Activated CD8-positive, alpha-beta memory T cell treated with anti-CD3 and anti-CD28 coated beads for 36 hours (primary cell): Measurements from ENCODE around the gene NEB. TPM values are rescaled to one million over a fixed set of nuclear protein-coding genes. Genes with fewer than 3 reads are reported as not detected.
"Not testable (repeated sequence)": the region's sequence is repeated elsewhere in the genome, so short reads cannot be mapped to it uniquely, and the experiment has no call there.

Source experiments
- CTCF ChIA-PET: fragments of 350-600 bp; sonication (Branson Sonifier 250); formaldehyde crosslinking; loops from one replicate; lab custom pipeline; 2021; ENCODE audit warnings: antibody characterized with exemption; lab: Charles Lee
- POLR2A ChIA-PET: fragments of 350-600 bp; sonication (Branson Sonifier 250); formaldehyde crosslinking; loops from one replicate; lab custom pipeline; 2021; ENCODE audit warnings: antibody characterized with exemption; lab: Charles Lee
- total RNA-seq, 2 experiments: library from RNA; stranded (reverse); gene quantifications; one replicate each; pipeline ENCODE4 v1.2.3, GENCODE V29; 2021

Gene NEB
- total RNA-seq, 2 experiments from 2014 or later: 0.02 to 0.10 TPM

GRCh38 chr2:151762694-151763093, 28.4 kb upstream of the NEB start:
- ChIA-PET CTCF (no interaction called here), POLR2A (no interaction called here)

GRCh38 chr2:151761687-151762086, 27.4 kb upstream of the NEB start:
- CTCF ChIA-PET: no interaction called here
- POLR2A ChIA-PET: no interaction called here

GRCh38 chr2:151761193-151761592, 26.9 kb upstream of the NEB start:
- ChIA-PET POLR2A (no interaction called here), CTCF (no interaction called here)

DNA sequence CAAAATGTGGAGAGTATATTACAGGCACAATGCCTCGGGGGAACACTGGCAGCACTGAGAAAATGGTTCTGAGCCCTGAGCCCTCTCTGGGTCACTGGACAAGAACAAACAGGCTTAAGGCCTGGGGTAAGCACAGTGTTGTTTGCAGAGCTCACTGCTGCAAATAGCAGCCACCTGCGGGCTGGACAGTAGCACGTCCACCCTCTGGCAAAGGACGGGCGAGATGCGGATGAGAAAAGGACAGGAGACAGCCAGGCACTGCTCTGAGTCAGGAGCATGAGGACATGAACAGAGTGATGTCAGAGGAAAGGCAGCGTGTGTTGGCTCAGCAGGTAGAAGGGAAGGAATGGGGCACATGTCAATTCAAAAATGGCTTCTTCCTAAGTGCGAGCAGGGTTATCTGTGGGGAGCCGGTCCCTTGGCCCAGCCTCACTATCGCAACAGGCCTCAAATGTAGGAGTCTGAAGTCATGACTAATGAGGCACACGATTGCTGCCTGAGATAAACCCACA, 25.9 kb upstream of the NEB start:
- ChIA-PET CTCF (no interaction called here), POLR2A (no interaction called here)

- CTCF ChIA-PET: no interaction called here
- POLR2A ChIA-PET: no interaction called here
Measured at GRCh38 chr2:151758744-151759143, 24.5 kb upstream of the NEB start.

- ChIA-PET POLR2A (no interaction called here), CTCF (no interaction called here)
Measured at GRCh38 chr2:151757861-151758260, 23.6 kb upstream of the NEB start.

DNA sequence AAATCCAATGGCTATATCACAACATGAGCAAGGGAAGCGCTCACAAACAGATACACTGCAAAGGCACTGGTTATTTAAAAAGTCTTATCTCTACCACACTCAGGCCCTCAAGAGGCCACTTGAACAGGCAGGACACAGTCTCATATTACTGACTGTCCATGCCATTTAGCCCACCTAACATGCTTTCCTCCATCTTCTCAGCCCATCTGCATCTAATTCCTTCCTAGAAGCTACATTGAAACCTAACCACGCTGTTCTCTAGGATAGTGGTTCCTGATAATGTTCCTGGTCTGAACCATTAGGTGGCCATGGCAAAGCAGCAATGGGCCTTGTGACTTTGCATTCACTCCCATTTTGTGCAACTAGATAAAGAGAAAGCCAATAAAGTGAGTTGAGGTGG, 22.5 kb upstream of the NEB start:
- CTCF ChIA-PET: no interaction called here
- POLR2A ChIA-PET: no interaction called here

DNA sequence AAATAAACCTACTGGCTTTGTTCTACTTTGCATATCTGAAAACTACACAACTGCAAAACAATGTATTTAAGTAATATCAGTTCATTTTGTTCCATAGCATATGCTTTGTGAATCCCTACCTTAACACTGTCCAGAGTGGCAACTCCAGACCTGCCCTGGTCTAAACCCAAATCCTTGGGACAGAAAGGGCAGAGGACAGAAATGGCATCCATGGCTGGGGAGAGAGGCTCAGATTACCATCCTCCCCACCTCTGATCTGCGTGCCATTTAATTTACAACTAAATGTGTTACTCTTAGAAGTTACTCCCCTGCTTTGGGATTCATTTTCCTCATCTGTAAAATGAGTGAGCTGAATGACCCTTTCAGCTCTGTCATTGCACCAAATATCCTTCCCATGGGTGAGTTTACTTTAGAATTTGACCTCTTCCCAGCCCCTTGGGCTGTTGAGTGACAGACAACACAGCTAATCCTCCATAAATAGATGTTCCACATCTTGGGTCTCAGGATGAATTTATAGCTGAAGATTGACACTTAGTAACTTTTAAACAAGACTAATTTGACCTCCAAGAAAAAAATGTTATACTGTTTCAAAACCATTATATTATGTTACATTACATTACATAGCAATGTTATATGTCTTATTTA, 20.1 kb upstream of the NEB start:
- CTCF ChIA-PET: no interaction called here
- POLR2A ChIA-PET: no interaction called here

DNA sequence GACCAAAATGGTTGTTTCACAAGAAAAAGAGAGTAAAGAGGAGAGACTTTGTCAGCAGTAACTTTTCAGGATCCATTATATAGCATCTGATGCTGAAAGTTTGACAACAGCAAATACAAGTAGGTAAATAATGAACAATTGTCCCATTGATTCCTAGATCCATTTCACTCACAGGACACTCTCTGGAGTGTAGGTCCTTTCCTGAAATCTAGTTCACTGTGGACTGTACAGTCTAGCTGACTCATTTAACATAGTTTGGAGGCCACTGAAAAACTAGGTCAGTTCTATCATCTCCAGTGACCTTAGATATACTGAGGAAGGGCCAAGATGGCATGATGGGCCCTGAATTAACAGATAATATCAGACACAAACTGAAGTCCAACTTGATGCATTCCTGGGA, 19.3 kb upstream of the NEB start:
- ChIA-PET POLR2A (no interaction called here), CTCF (no interaction called here)

GRCh38 chr2:151745261-151745660, 11.0 kb upstream of the NEB start:
- POLR2A ChIA-PET, CTCF ChIA-PET: not testable (repeated sequence)

GRCh38 chr2:151730262-151730975, 3.9 kb downstream of the NEB start:
- ChIA-PET CTCF (no interaction called here), POLR2A (no interaction called here)

DNA sequence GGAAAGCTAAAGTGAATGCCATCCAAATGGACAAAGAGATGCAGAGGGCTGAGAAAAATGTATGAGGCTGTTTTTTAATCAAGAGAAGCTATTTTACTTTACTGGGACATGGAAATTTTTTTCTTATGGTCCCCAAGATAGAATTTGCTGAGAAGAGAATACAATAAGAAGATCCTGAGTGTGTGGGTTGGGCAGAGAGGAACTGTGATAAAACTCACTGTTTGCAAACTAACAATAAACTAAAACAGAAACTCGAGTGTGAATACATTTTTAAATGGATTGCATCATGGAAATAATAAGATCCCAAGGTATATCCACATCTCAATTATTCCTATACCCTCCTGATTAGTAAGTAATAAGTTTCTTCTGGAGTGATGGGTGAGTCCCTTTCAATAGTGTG, 4.4 kb downstream of the NEB start:
- POLR2A ChIA-PET: no interaction called here
- CTCF ChIA-PET: no interaction called here

DNA sequence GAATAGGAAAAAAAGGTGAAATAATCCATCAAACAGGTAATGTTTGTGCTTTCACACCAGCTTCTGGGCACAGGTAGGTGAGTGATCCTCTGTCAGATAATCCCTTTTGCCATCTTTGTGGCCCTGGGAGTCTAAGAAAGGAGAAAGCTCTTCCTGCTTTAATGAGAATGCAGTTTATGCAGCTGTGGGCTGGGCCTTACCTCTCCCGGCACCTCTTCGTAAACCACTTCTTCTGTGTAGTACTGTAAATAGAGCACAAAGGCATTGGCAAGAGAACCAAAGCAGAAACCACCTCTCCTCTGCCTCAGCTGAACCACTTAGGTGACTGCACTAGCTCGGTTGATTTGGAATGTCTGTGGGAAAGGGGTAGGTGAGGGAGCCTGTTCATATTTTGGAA, 4.9 kb downstream of the NEB start:
- POLR2A ChIA-PET: no interaction called here
- CTCF ChIA-PET: no interaction called here

- CTCF ChIA-PET: no interaction called here
Measured at GRCh38 chr2:151728804-151729414, 5.4 kb downstream of the NEB start.

GRCh38 chr2:151727593-151728552, 6.4 kb downstream of the NEB start:
- POLR2A ChIA-PET: no interaction called here
- CTCF ChIA-PET: no interaction called here

More at GRCh38 chr2:151728804-151729414, 5.4 kb downstream of the NEB start:
- POLR2A ChIA-PET: no interaction called here

- CTCF ChIA-PET: no interaction called here
- POLR2A ChIA-PET: no interaction called here
Measured at GRCh38 chr2:151721161-151721560, 13.1 kb downstream of the NEB start.

DNA sequence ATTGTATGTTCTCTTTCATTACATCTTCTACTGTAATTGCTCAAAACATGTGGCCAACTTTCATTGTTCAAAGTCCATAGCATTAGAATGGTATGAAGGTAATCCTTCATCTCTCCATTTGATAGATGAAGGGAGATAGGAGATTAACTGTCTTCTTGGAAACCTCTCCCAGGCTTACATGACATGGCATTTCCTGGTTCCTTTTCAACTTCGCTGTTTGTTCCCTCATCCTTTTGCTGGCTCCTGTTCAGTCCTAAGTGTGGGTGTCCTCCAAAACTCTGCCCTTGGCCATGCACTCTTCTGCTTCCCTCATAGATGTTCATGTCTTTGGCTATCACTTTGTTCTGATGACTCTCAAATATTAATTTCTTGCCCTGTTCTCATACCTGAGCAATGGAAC, 13.8 kb downstream of the NEB start:
- ChIA-PET CTCF (no interaction called here), POLR2A (no interaction called here)

DNA sequence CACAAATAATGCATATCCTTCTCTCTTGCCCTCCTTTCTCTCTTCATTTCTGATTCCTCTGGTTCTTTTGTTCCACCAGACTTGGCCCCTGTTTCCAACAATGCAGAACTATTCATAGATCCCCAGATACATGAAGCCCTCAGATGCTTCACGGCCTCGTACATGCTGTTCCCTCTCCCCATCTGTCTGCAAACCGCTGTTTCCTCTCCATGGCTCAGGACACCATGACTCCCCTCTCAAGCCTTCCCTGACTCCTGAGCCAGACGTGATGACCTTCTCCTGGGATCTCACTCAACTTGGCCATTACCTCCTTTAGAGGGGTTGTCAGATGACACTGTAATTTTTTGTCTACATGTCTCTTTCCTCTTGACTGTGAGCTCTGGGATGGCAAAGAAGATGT, 15.5 kb downstream of the NEB start:
- CTCF ChIA-PET: no interaction called here
- POLR2A ChIA-PET: no interaction called here

DNA sequence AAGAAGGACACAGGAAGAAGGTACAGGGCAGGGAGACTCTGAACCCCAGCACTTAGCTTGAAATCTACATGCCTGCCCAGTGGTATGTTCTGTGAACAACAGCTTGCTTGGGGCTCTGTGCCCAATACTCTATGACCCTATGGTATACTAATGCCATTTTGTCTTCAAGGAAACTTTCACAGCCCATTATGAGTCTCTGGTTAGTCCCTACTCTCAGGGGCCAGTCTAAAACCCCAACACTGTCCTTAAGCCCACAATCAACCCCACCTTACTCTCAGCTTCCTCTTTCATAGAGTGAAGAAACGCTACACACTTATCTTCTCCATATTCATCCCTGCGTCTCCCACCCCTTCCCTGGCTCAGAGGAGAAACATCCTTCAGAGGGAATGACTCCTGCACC, 16.0 kb downstream of the NEB start:
- CTCF ChIA-PET: no interaction called here
- POLR2A ChIA-PET: no interaction called here

GRCh38 chr2:151716721-151717120, 17.6 kb downstream of the NEB start:
- POLR2A ChIA-PET: no interaction called here

More at GRCh38 chr2:151716721-151717120, 17.6 kb downstream of the NEB start:
- CTCF ChIA-PET: no interaction called here
